ENCODE measurements around the gene OR2S2. TPM values are rescaled to one million over a fixed set of nuclear protein-coding genes. Genes with fewer than 3 reads are reported as not detected.
A peak's percentile ranks its signal among the peaks of the same experiment; 100 is the strongest.

The OR2S2 gene
- total and polyA plus RNA-seq, 2 of the 4 experiments (the other 2 are of a cell fraction), result 0.46 to 0.90 TPM

GRCh38 chr9:35918780-35919179, 39.2 kb downstream of the OR2S2 start:
- ChIA-PET CTCF (no interaction called here), POLR2A (ENCODE audit: unreplicated experiment) (no interaction called here)
- no peaks in the 10 kb centered on the region for H3K36me3 ChIP-seq (ENCODE audit: control insufficient read depth, insufficient read depth, low read length)
- DNase-seq, result no peak
- no peak overlapping the region for H3K18ac ChIP-seq (ENCODE audit: low read depth, low read length)
- BruUV-seq (replicated peaks), result no TSS peak
- WGBS, 2 experiments (ENCODE audit: extremely low coverage in 2 of 2, insufficient read length in 1 of 2), result no CpG with 5 or more reads among the region's 3 CpGs
- H2BK20ac ChIP-seq (ENCODE audit: low read depth, low read length), result no peak overlapping the region; the same call in 1 of the 2 replicates
- peak overlapping the region; percentile 21; the same call in 1 of the 3 replicates for H2BK15ac ChIP-seq (ENCODE audit: low read depth, low read length)
- no peaks in the 10 kb centered on the region for H3K9me3 ChIP-seq (ENCODE audit: control insufficient read depth, insufficient read depth, low read length)
- 0 out of 2 replicates have a peak overlapping the region, but pooled peaks have one; percentile 31 for H3K23ac ChIP-seq (ENCODE audit: low read depth, low read length)
- no peak for ATAC-seq (ENCODE audit: low read depth)
- no peak overlapping the region for H2AK9ac ChIP-seq (replicated peaks; ENCODE audit: low read depth, low read length, poor library complexity)
- H3K4me1 ChIP-seq (ENCODE audit: control insufficient read depth, insufficient read depth, low read length), result peaks cover 6% of the 10 kb centered on the region
- no peak overlapping the region for H4K91ac ChIP-seq (ENCODE audit: insufficient read depth, low read depth, low read length)
- peak overlapping the region; percentile 66; the same call in 1 of the 2 replicates for H2BK120ac ChIP-seq (ENCODE audit: low read depth, low read length)
- no peak overlapping the region for H3K9ac ChIP-seq (ENCODE audit: low read depth, low read length)
- H3K27me3 ChIP-seq (ENCODE audit: control insufficient read depth, insufficient read depth, low read length), result no peaks in the 10 kb centered on the region
- H3K79me1 ChIP-seq (ENCODE audit: low read depth in 1 of 2, low read length in 2 of 2), result no peaks in the 10 kb centered on the region
- H3K4me2 ChIP-seq (ENCODE audit: low read depth, low read length), result no peak overlapping the region
- intact Hi-C loops (cut with micrococcal nuclease) (no loop called here), dilution Hi-C loops (cut with HindIII; ENCODE audit: low sequenced_read_pairs, unreplicated experiment) (no loop called here), in situ Hi-C loops (cut with MboI; ENCODE audit: low sequenced_read_pairs) (no loop called here)
- TF ChIP-seq SMC3 (IDR thresholded peaks at IDR 0.05; ENCODE audit: low read depth, low read length), result no peak
- TF ChIP-seq RFX5 (IDR thresholded peaks at IDR 0.05; ENCODE audit: low read depth, low read length), result no peak
- no peak for TF ChIP-seq RCOR1 (IDR thresholded peaks at IDR 0.05; ENCODE audit: insufficient replicate concordance, low read length)
- TF ChIP-seq, protein P1, sequence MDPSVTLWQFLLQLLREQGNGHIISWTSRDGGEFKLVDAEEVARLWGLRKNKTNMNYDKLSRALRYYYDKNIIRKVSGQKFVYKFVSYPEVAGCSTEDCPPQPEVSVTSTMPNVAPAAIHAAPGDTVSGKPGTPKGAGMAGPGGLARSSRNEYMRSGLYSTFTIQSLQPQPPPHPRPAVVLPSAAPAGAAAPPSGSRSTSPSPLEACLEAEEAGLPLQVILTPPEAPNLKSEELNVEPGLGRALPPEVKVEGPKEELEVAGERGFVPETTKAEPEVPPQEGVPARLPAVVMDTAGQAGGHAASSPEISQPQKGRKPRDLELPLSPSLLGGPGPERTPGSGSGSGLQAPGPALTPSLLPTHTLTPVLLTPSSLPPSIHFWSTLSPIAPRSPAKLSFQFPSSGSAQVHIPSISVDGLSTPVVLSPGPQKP (IDR thresholded peaks at IDR 0.05; ENCODE audit: borderline replicate concordance, low read depth, low read length), result no peak
- no peak for TF ChIP-seq CHD1 (IDR thresholded peaks at IDR 0.05; ENCODE audit: low read depth, low read length)
- no peak for TF ChIP-seq RAD21 (IDR thresholded peaks at IDR 0.05; ENCODE audit: low read length)
- TF ChIP-seq POLR2A (IDR thresholded peaks at IDR 0.05; ENCODE audit: low read depth, low read length), result no peak
- TF ChIP-seq MXI1 (IDR thresholded peaks at IDR 0.05; ENCODE audit: borderline replicate concordance, low read depth, low read length), result no peak
- TF ChIP-seq FOS (IDR thresholded peaks at IDR 0.05; ENCODE audit: low read depth, low read length), result no peak
- TF ChIP-seq MAZ (IDR thresholded peaks at IDR 0.05; ENCODE audit: borderline replicate concordance, low read depth, low read length), result no peak
- TF ChIP-seq BHLHE40 (IDR thresholded peaks at IDR 0.05; ENCODE audit: low read depth, low read length), result no peak
- H4K8ac ChIP-seq (ENCODE audit: low read depth in 2 of 2, low read length in 2 of 2), result peak overlapping the region in 1 of 2 experiments; percentile 62; a peak in 1 of 4 replicates
- no peak overlapping the region for H4K5ac ChIP-seq (ENCODE audit: low read depth, low read length)
- peaks cover 3% of the 10 kb centered on the region; the same call in 1 of the 2 replicates for H3K9me1 ChIP-seq (ENCODE audit: insufficient read depth, low read length)
- H3K27ac ChIP-seq (ENCODE audit: insufficient read depth, low read length), result no peak overlapping the region
- H2AK5ac ChIP-seq (ENCODE audit: low read depth, low read length), result no peak overlapping the region; the same call in 1 of the 2 replicates
- H4K20me1 ChIP-seq (ENCODE audit: insufficient read depth, low read length), result no peaks in the 10 kb centered on the region
- H2AFZ ChIP-seq (replicated peaks; ENCODE audit: low read length, poor library complexity), result no peak overlapping the region
- no peak overlapping the region for H3K4ac ChIP-seq (ENCODE audit: low read depth, low read length)
- no peak overlapping the region for H3K4me3 ChIP-seq (ENCODE audit: insufficient read depth, low read depth, low read length)
- peak overlapping the region; percentile 78; the same call in 1 of the 2 replicates for H3K14ac ChIP-seq (replicated peaks; ENCODE audit: low read depth, low read length)
- H3K56ac ChIP-seq (ENCODE audit: extremely low read depth, insufficient read depth, low read length), result no peak overlapping the region
- H2BK5ac ChIP-seq (ENCODE audit: low read depth, low read length, poor library complexity, severe bottlenecking), result no peak overlapping the region

Measured in IMR-90 (cell line).